HepG2 (cell line): Measurements from ENCODE around the gene PC. TPM values are rescaled to one million over a fixed set of nuclear protein-coding genes. Genes with fewer than 3 reads are reported as not detected.
A peak's percentile ranks its signal among the peaks of the same experiment; 100 is the strongest.

ENCODE experiments used
- ARID4A ChIP-seq: sonication (generic); formaldehyde crosslinking; IDR thresholded peaks from 2 replicates; pipeline ENCODE4 v1.5.0; 2020; ENCODE audit warnings: mild to moderate bottlenecking, missing genetic modification reagents, borderline replicate concordance
- ARNTL ChIP-seq: sonication (generic); formaldehyde crosslinking; IDR thresholded peaks from 2 replicates; pipeline ENCODE4 v1.4.0; 2020; ENCODE audit warnings: mild to moderate bottlenecking, missing genetic modification reagents
- DMAP1 ChIP-seq: IDR thresholded peaks from 2 replicates; pipeline ENCODE4 v1.6.1; 2016
- KDM2A ChIP-seq: sonication (generic); formaldehyde crosslinking; IDR thresholded peaks from 2 replicates; pipeline ENCODE4 v1.4.0; 2020; ENCODE audit warnings: low read depth, missing genetic modification reagents, borderline replicate concordance
- PRDM15 ChIP-seq: sonication (generic); formaldehyde crosslinking; IDR thresholded peaks from 2 replicates; pipeline ENCODE4 v1.4.0; 2020; ENCODE audit warnings: missing genetic modification reagents
- ZBTB14 ChIP-seq: sonication (generic); formaldehyde crosslinking; IDR thresholded peaks from 2 replicates; pipeline ENCODE4 v1.4.0; 2020; ENCODE audit warnings: missing genetic modification reagents
- ZC3H13 ChIP-seq: sonication (generic); formaldehyde crosslinking; IDR thresholded peaks from 2 replicates; pipeline ENCODE4 v1.8.1; 2023; ENCODE audit warnings: mild to moderate bottlenecking, missing genetic modification reagents, moderate library complexity
- ZNF264 ChIP-seq: sonication (generic); formaldehyde crosslinking; IDR thresholded peaks from 2 replicates; pipeline ENCODE4 v1.4.0; 2020; ENCODE audit warnings: missing genetic modification reagents
- ZNF687 ChIP-seq: sonication (generic); formaldehyde crosslinking; IDR thresholded peaks from 2 replicates; pipeline ENCODE4 v1.5.1; 2020; ENCODE audit warnings: mild to moderate bottlenecking, missing genetic modification reagents, moderate library complexity
- ZNF740 ChIP-seq: sonication (generic); formaldehyde crosslinking; IDR thresholded peaks from 2 replicates; pipeline ENCODE4 v1.4.0; 2020; ENCODE audit warnings: missing genetic modification reagents
- polyA plus RNA-seq, 8 experiments: library from polyadenylated mRNA; depleted of rRNA in 3 of 8; stranded (reverse) in 7 of 8; unstranded in 1 of 8; fragments of >200 nt; fragmentation: Illumina TruSeq in 4 of 8; extraction: Trizol in 4 of 8; gene quantifications; 2 replicates each; pipeline versions ENCODE4 v1.2.1 to v1.2.3, GENCODE V29; 2011 to 2016; ENCODE audit warnings: low read depth in 4 of 8, missing spikeins in 1 of 8, mixed read lengths in 1 of 8; ENCODE audit not compliant: insufficient read depth in 1 of 8
- total RNA-seq, 5 experiments: library from RNA; depleted of rRNA; stranded (reverse); fragments of >200 nt; fragmentation: Illumina TruSeq; extraction: Trizol; gene quantifications; 2 replicates each; pipeline ENCODE4 v1.2.3, GENCODE V29; 2016; ENCODE audit warnings: low read depth in 1 of 5

PC gene
- total and polyA plus RNA-seq, 2 of the 13 experiments (the other 11 are each of a cell fraction or from before 2014, with no cell fraction given), result 29.0 to 39.0 TPM

- TF ChIP-seq ARID4A (CRISPR knock-in tag) (peak; percentile 7; the same call in 1 of the 2 replicates), ZNF264 (CRISPR knock-in tag) (no peak), ARNTL (CRISPR knock-in tag) (peak; percentile 74; the same call in 1 of the 2 replicates), PRDM15 (CRISPR knock-in tag) (no peak), DMAP1 (CRISPR knock-in tag) (peak; percentile 2; the same call in 1 of the 2 replicates), ZNF687 (CRISPR knock-in tag) (peak; percentile 46), ZC3H13 (CRISPR knock-in tag) (no peak), ZNF740 (CRISPR knock-in tag) (peak; percentile 90), ZBTB14 (CRISPR knock-in tag) (peak; percentile 59), KDM2A (CRISPR knock-in tag) (peak; percentile 56; the same call in 1 of the 2 replicates)
Measured at GRCh38 chr11:66856496-66857233, 101.5 kb downstream of the PC start, which contains the start of gene LRFN4 (continued).
